Activated naive CD4-positive, alpha-beta T cell treated with anti-CD3 and anti-CD28 coated beads, Interleukin-2, amount 10 ng/mL, durations not matched to agents 7 days and 5 days (primary cell): ENCODE results near the gene VCL.
"Not testable (repeated sequence)": the region's sequence is repeated elsewhere in the genome, so short reads cannot be mapped to it uniquely, and the experiment has no call there.

Source experiments
- CTCF ChIA-PET: fragments of 350-600 bp; sonication (Branson Sonifier 250); formaldehyde crosslinking; loops from one replicate; lab custom pipeline; 2021; ENCODE audit warnings: antibody characterized with exemption; lab: Charles Lee
- DNase-seq: peaks from one replicate; pipeline ENCODE4 v3.0.0-alpha.2; 2020
- H3K27ac Mint-ChIP-seq: one replicate; pipeline ENCODE4 v1.8.0; 2021; ENCODE audit warnings: mild to moderate bottlenecking, moderate library complexity, mixed read lengths
- H3K27me3 Mint-ChIP-seq: one replicate; pipeline ENCODE4 v1.8.0; 2021; ENCODE audit warnings: mild to moderate bottlenecking, mixed read lengths
- H3K36me3 Mint-ChIP-seq: one replicate; pipeline ENCODE4 v1.8.0; 2021; ENCODE audit warnings: mixed read lengths
- H3K4me1 Mint-ChIP-seq: one replicate; pipeline ENCODE4 v1.8.0; 2021; ENCODE audit warnings: mixed read lengths
- H3K4me3 Mint-ChIP-seq: one replicate; pipeline ENCODE4 v1.8.0; 2021; ENCODE audit warnings: mild to moderate bottlenecking, moderate library complexity, mixed read lengths
- H3K9me3 Mint-ChIP-seq: one replicate; pipeline ENCODE4 v1.8.0; 2021; ENCODE audit warnings: mixed read lengths

VCL gene

GRCh38 chr10:74000892-74001669 lies 3.2 kb downstream of the VCL start:
- H3K27me3 Mint-ChIP-seq, result no peaks in the 10 kb centered on the region
- CTCF ChIA-PET, result interaction anchor here (0.8 to 1.5 kb wide), 3 partner anchors 11 to 97 kb away, joined by 3 to 4 read pairs (median 3); no protein-coding TSS in a partner anchor
- no peaks in the 10 kb centered on the region for H3K9me3 Mint-ChIP-seq
- DNase-seq, result no peak
- peaks cover 51% of the 10 kb centered on the region for H3K4me1 Mint-ChIP-seq
- H3K36me3 Mint-ChIP-seq, result peaks cover 23% of the 10 kb centered on the region
- no peak overlapping the region for H3K4me3 Mint-ChIP-seq
- H3K27ac Mint-ChIP-seq, result no peak overlapping the region

GRCh38 chr10:74006269-74006668 lies 8.4 kb downstream of the VCL start:
- no peaks in the 10 kb centered on the region for H3K9me3 Mint-ChIP-seq

GRCh38 chr10:74008212-74008731 lies 10.4 kb downstream of the VCL start:
- Mint-ChIP-seq H3K36me3 (peaks cover 18% of the 10 kb centered on the region), H3K27ac (no peak overlapping the region), H3K4me1 (peaks cover 43% of the 10 kb centered on the region), H3K27me3 (no peaks in the 10 kb centered on the region), H3K9me3 (no peaks in the 10 kb centered on the region), H3K4me3 (no peak overlapping the region)
- CTCF ChIA-PET, result no interaction called here
- no peak for DNase-seq

More at GRCh38 chr10:74006269-74006668, 8.4 kb downstream of the VCL start:
- H3K27me3 Mint-ChIP-seq, result no peaks in the 10 kb centered on the region
- no peak overlapping the region for H3K4me3 Mint-ChIP-seq
- no peak for DNase-seq
- H3K27ac Mint-ChIP-seq, result no peak overlapping the region
- H3K36me3 Mint-ChIP-seq, result peaks cover 16% of the 10 kb centered on the region
- peaks cover 40% of the 10 kb centered on the region for H3K4me1 Mint-ChIP-seq
- CTCF ChIA-PET, result no interaction called here

GRCh38 chr10:74011017-74011416 lies 13.1 kb downstream of the VCL start:
- Mint-ChIP-seq H3K4me3 (no peak overlapping the region), H3K27ac (no peak overlapping the region), H3K27me3 (no peaks in the 10 kb centered on the region), H3K36me3 (peaks cover 17% of the 10 kb centered on the region), H3K4me1 (peaks cover 36% of the 10 kb centered on the region), H3K9me3 (no peaks in the 10 kb centered on the region)
- DNase-seq, result no peak
- CTCF ChIA-PET, result interaction anchor here (1.6 kb wide), 1 partner anchor 11 kb away, joined by 3 read pairs; no protein-coding TSS in a partner anchor

- H3K36me3 Mint-ChIP-seq, result peaks cover 19% of the 10 kb centered on the region
- CTCF ChIA-PET, result interaction anchor here (0.7 to 1.6 kb wide), 2 partner anchors 12 to 70 kb away, joined by 3 read pairs; no protein-coding TSS in a partner anchor
- no peak overlapping the region for H3K27ac Mint-ChIP-seq
- no peaks in the 10 kb centered on the region for H3K9me3 Mint-ChIP-seq
- no peak for DNase-seq
- H3K4me3 Mint-ChIP-seq, result no peak overlapping the region
- H3K27me3 Mint-ChIP-seq, result no peaks in the 10 kb centered on the region
- peaks cover 36% of the 10 kb centered on the region for H3K4me1 Mint-ChIP-seq
Observed at GRCh38 chr10:74011770-74012169, 13.9 kb downstream of the VCL start.

- DNase-seq, result no peak
- Mint-ChIP-seq H3K36me3 (peaks cover 19% of the 10 kb centered on the region), H3K4me3 (no peak overlapping the region), H3K27ac (no peak overlapping the region), H3K4me1 (peaks cover 36% of the 10 kb centered on the region), H3K9me3 (no peaks in the 10 kb centered on the region), H3K27me3 (no peaks in the 10 kb centered on the region)
- CTCF ChIA-PET, result interaction anchor here (1.2 to 1.6 kb wide), 2 partner anchors 9 to 12 kb away, joined by 3 to 4 read pairs; no protein-coding TSS in a partner anchor
Observed at GRCh38 chr10:74012480-74012879, 14.6 kb downstream of the VCL start.

- Mint-ChIP-seq H3K4me3 (no peak overlapping the region), H3K9me3 (no peaks in the 10 kb centered on the region), H3K27ac (no peak overlapping the region), H3K27me3 (no peaks in the 10 kb centered on the region), H3K36me3 (peaks cover 19% of the 10 kb centered on the region), H3K4me1 (peaks cover 36% of the 10 kb centered on the region)
- no peak for DNase-seq
- CTCF ChIA-PET, result interaction anchor here (1.2 kb wide), 1 partner anchor 8 kb away, joined by 4 read pairs; no protein-coding TSS in a partner anchor
Observed at GRCh38 chr10:74013004-74013403, 15.1 kb downstream of the VCL start.

- Mint-ChIP-seq H3K36me3 (peaks cover 17% of the 10 kb centered on the region), H3K4me1 (peaks cover 28% of the 10 kb centered on the region)
- H3K9me3 Mint-ChIP-seq, DNase-seq, H3K27ac Mint-ChIP-seq, CTCF ChIA-PET, H3K4me3 Mint-ChIP-seq, H3K27me3 Mint-ChIP-seq: not testable (repeated sequence)
Observed at GRCh38 chr10:74014574-74014973, 16.7 kb downstream of the VCL start.

GRCh38 chr10:74018241-74018640 lies 20.3 kb downstream of the VCL start:
- H3K27me3 Mint-ChIP-seq, result no peaks in the 10 kb centered on the region
- peaks cover 4% of the 10 kb centered on the region for H3K4me1 Mint-ChIP-seq

GRCh38 chr10:74021248-74022055 lies 23.5 kb downstream of the VCL start:
- no peaks in the 10 kb centered on the region for H3K9me3 Mint-ChIP-seq
- no peak overlapping the region for H3K4me3 Mint-ChIP-seq
- H3K4me1 Mint-ChIP-seq, result peaks cover 6% of the 10 kb centered on the region
- CTCF ChIA-PET, result interaction anchor here (0.6 to 1.6 kb wide), 4 partner anchors 9 to 112 kb away, joined by 3 to 4 read pairs (median 4); no protein-coding TSS in a partner anchor
- DNase-seq, result no peak
- H3K36me3 Mint-ChIP-seq, result peaks cover 16% of the 10 kb centered on the region
- peak overlapping the region; percentile 30 for H3K27ac Mint-ChIP-seq
- no peaks in the 10 kb centered on the region for H3K27me3 Mint-ChIP-seq

More at GRCh38 chr10:74018241-74018640, 20.3 kb downstream of the VCL start:
- CTCF ChIA-PET, result no interaction called here
- DNase-seq, result no peak
- peaks cover 15% of the 10 kb centered on the region for H3K36me3 Mint-ChIP-seq
- H3K9me3 Mint-ChIP-seq, result no peaks in the 10 kb centered on the region
- no peak overlapping the region for H3K4me3 Mint-ChIP-seq
- H3K27ac Mint-ChIP-seq, result no peak overlapping the region

- H3K4me3 Mint-ChIP-seq, result no peak overlapping the region
- no peaks in the 10 kb centered on the region for H3K9me3 Mint-ChIP-seq
- DNase-seq, result no peak
- no peaks in the 10 kb centered on the region for H3K27me3 Mint-ChIP-seq
- CTCF ChIA-PET, result no interaction called here
- H3K36me3 Mint-ChIP-seq, result peaks cover 17% of the 10 kb centered on the region
- H3K4me1 Mint-ChIP-seq, result peaks cover 8% of the 10 kb centered on the region
- H3K27ac Mint-ChIP-seq, result no peak overlapping the region
Observed at GRCh38 chr10:74022926-74023629, 25.2 kb downstream of the VCL start.

GRCh38 chr10:74024600-74024999 lies 26.7 kb downstream of the VCL start:
- Mint-ChIP-seq H3K4me3 (no peak overlapping the region), H3K9me3 (no peaks in the 10 kb centered on the region), H3K27ac (no peak overlapping the region), H3K4me1 (peaks cover 8% of the 10 kb centered on the region), H3K36me3 (peaks cover 15% of the 10 kb centered on the region), H3K27me3 (no peaks in the 10 kb centered on the region)
- no peak for DNase-seq
- CTCF ChIA-PET, result no interaction called here

GRCh38 chr10:74025380-74025978 lies 27.6 kb downstream of the VCL start:
- peaks cover 14% of the 10 kb centered on the region for H3K36me3 Mint-ChIP-seq
- DNase-seq, result no peak
- no peak overlapping the region for H3K4me3 Mint-ChIP-seq
- no peaks in the 10 kb centered on the region for H3K27me3 Mint-ChIP-seq
- H3K27ac Mint-ChIP-seq, result no peak overlapping the region
- H3K4me1 Mint-ChIP-seq, result peaks cover 8% of the 10 kb centered on the region
- no peaks in the 10 kb centered on the region for H3K9me3 Mint-ChIP-seq
- CTCF ChIA-PET, result no interaction called here
